HG02840 (cell line): ENCODE measurements around the gene EBP.
A peak's percentile ranks its signal among the peaks of the same experiment; 100 is the strongest.

Experiments
- ATAC-seq: cut with Tn5 transposase; IDR thresholded peaks from one replicate; pipeline ENCODE4 v1.9.1; 2021; ENCODE audit warnings: mild to moderate bottlenecking, moderate library complexity, moderate number of reproducible peaks; ENCODE audit not compliant: unreplicated experiment, low FRiP score

The EBP gene

GRCh38 chrX:48573690-48574269 lies 52.2 kb downstream of the EBP start:
- ATAC-seq: peak; percentile 6

GRCh38 chrX:48574270-48575266 lies 53.0 kb downstream of the EBP start, which contains the start of gene RBM3:
Gene RBM3, plus strand, starts transcription at chrX:48574484. Its CDS starts 697 bp downstream, at chrX:48575181.
- ATAC-seq: peak; percentile 77

GRCh38 chrX:48575642-48576041 lies 54.0 kb downstream of the EBP start:
- ATAC-seq: no peak

GRCh38 chrX:48576108-48576507 lies 54.5 kb downstream of the EBP start:
- ATAC-seq: no peak
